22Rv1 (cell line): Measurements from ENCODE around the gene DNAH10.
"Not testable (repeated sequence)": the region's sequence is repeated elsewhere in the genome, so short reads cannot be mapped to it uniquely, and the experiment has no call there.

Source experiments
- ZFX ChIP-seq: fragments of 450-650 bp; IDR thresholded peaks from 2 replicates; pipeline ENCODE4 v1.6.1; 2017; ENCODE audit warnings: antibody characterized with exemption, borderline replicate concordance
- TF ChIP-seq, protein P1 (sequence below): fragments of 450-650 bp; IDR thresholded peaks from 2 replicates; pipeline ENCODE4 v1.5.1; 2017; ENCODE audit warnings: mild to moderate bottlenecking

DNA sequence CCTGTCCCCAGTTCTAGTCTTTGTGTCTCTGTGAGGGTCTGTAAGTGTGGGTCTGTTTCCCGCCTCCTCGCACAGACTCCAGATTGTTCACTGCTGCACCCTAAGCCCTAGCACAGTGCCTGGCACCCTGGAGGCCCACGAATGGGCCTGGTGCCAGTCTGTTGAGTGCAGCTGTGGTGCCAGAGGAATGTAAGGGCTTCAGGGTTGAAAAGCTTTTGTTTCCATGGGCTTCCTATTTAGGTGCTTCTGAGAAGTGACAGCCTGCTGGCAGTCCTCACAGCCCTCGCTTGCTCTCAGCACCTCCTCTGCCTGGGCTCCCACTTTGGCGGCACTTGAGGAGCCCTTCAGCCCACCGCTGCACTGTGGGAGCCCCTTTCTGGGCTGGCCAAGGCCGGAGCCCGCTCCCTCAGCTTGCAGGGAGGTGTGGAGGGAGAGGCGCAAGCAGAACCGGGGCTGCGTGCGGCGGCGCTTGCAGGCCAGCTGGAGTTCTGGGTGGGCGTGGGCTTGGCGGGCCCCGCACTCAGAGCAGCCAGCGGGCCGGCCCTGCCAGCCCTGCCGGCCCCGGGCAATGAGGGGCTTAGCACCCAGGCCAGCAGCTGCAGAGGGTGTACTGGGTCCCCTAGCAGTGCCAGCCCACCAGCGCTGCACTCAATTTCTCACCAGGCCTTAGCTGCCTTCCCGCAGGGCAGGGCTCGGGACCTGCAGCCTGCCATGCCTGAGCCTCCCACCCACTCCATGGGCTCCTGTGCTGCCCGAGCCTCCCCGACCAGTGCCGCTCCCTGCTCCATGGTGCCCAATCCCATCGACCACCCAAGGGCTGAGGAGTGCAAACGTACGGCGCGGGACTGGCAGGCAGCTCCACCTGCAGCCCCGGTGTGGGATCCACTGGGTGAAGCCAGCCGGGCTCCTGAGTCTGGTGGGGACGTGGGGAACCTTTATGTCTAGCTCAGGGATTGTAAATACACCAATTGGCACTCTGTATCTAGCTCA, 184.7 kb downstream of the DNAH10 start:
- TF ChIP-seq, protein P1, sequence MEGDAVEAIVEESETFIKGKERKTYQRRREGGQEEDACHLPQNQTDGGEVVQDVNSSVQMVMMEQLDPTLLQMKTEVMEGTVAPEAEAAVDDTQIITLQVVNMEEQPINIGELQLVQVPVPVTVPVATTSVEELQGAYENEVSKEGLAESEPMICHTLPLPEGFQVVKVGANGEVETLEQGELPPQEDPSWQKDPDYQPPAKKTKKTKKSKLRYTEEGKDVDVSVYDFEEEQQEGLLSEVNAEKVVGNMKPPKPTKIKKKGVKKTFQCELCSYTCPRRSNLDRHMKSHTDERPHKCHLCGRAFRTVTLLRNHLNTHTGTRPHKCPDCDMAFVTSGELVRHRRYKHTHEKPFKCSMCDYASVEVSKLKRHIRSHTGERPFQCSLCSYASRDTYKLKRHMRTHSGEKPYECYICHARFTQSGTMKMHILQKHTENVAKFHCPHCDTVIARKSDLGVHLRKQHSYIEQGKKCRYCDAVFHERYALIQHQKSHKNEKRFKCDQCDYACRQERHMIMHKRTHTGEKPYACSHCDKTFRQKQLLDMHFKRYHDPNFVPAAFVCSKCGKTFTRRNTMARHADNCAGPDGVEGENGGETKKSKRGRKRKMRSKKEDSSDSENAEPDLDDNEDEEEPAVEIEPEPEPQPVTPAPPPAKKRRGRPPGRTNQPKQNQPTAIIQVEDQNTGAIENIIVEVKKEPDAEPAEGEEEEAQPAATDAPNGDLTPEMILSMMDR = not testable (repeated sequence)
- not testable (repeated sequence) for TF ChIP-seq ZFX
